Activated T-helper 9 cell treated with anti-CD3 and anti-CD28 coated beads, Interleukin-2, amount 50 U/mL, for 16 hours (primary cell): ENCODE data around the gene SNORC.

ENCODE experiments used
- DNase-seq: peaks from one replicate; pipeline ENCODE4 v3.0.0-alpha.2; 2020; ENCODE audit warnings: low read depth

SNORC gene

DNA sequence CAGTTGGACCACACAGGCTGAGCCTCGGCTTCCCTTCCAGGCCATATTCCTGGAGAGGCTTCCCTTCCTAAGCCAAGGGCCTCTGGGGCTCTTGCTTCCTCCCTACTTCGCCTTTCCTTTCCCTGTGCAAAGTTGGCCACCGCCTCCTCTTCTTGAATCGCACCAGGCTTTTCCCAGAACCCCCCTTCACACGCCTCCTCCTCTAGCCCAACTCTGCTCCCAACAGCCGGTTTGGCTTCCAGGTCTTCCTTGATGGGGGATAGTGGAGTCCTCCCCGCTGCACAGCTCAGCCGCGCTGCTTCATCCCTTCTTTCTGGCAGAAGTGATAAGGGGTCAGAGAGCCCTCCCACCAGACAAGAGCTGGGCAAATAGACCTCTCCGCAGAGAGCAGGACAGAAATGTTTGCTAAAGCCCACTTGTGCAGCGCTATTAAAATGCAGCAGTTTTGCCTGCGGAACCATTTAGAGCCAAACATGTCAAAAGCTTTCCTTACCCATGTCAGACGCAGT, 56.4 kb downstream of the SNORC start:
- no peak for DNase-seq

DNA sequence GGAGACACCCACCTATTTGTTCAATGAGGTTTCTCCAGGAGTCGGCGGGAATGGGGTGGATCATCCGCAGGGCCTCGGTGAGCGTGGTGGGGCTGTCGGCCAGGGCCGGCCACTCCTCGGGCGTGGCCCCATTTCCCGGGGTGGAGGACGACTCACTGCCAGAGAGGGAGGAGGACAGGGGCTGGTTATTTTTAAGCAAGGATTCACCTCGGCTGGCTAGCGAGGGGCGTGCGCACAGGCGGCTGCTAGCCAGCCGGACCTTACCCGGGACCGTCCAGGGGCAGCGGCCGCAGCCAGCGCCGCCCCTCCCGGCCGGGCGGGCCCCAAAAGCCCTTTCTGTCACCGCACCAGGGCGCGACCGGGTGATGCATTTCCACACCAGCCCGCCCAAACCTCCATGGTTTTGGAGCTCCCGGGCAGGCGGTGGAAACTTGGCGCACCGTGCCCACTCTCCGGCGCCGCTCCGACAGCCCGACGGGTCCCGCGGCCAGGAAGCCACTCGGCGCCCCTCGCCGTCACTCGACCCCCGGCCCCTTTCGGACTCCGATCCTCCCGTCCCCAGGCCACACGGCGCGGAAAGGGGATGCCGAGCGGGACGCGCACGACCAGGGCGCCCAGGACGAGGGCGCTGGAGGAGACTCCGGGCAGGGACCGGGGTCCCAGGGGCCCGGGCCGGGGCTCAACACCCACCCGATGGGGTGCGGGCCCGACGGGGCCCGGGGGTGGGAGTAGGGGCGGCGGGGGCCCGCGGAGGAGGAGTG, 57.1 kb downstream of the SNORC start:
- no peak for DNase-seq

DNA sequence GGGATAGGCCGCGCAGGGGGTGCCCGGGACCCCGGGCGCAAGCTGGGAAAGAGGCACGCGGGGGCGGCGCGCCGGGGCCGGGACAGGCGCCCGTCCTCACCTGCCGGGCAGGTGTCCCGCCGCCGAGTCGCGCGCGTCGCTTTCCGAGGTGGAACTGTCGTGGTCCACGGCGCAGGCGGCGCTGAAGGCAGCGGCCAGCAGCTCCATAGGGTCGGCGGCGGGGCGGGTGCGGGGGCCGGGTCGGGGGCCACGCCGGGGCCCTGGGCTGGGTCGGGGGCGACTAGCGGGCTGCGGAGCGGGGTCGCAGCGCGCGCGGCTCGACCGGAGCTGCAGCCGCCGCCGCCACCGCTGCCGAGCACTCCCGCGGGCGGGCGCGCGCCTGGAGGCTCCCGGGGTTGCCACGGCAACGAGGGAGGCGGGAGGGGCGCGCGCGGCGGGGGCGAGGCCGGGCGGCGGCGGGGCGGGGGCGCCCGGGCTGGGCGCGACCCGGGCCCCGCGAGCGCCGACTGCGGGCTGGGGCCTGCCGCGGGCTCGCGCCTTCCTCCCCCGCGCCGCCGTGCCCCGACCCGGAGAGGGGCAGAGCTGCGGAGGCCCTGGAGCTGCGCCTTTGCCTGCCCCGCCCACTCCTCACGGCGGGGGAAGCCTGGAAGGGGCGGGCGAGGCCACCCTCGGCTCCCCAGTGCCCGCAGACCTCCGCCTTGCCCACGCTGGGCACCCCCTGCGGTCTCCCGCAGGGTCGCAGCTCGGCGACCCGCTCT, 57.9 kb downstream of the SNORC start:
- no peak for DNase-seq
